GM04503 (cell line): ENCODE data around the gene QRICH2.
"Not testable (repeated sequence)": the region's sequence is repeated elsewhere in the genome, so short reads cannot be mapped to it uniquely, and the experiment has no call there.

Experiments used
- DNase-seq: peaks from one replicate; pipeline ENCODE4 v3.0.0-alpha.2; 2012; ENCODE audit warnings: low read depth

QRICH2 gene

GRCh38 chr17:76246080-76247066 is 61.7 kb downstream of the QRICH2 start:
- DNase-seq: no peak

GRCh38 chr17:76244721-76245120 is 63.4 kb downstream of the QRICH2 start:
- not testable (repeated sequence) for DNase-seq

- no peak for DNase-seq
Measured at GRCh38 chr17:76243826-76244679, 64.0 kb downstream of the QRICH2 start.

- no peak for DNase-seq
Measured at GRCh38 chr17:76241691-76242255, 66.3 kb downstream of the QRICH2 start.

GRCh38 chr17:76241204-76241538 is 66.9 kb downstream of the QRICH2 start:
- DNase-seq: no peak

- DNase-seq: no peak
Measured at GRCh38 chr17:76240461-76241203, 67.4 kb downstream of the QRICH2 start, which contains the start of gene RNF157. RNF157 (minus strand) TSS chr17:76240493; CDS start chr17:76240240, 253 bp downstream.

- no peak for DNase-seq
Measured at GRCh38 chr17:76239538-76240274, 68.4 kb downstream of the QRICH2 start.

- DNase-seq: no peak
Measured at GRCh38 chr17:76238847-76239537, 69.1 kb downstream of the QRICH2 start.

- no peak for DNase-seq
Measured at GRCh38 chr17:76237859-76238313, 70.2 kb downstream of the QRICH2 start.

- no peak for DNase-seq
Measured at GRCh38 chr17:76236603-76237002, 71.5 kb downstream of the QRICH2 start.

GRCh38 chr17:76235883-76236282 is 72.2 kb downstream of the QRICH2 start:
- no peak for DNase-seq

- no peak for DNase-seq
Measured at GRCh38 chr17:76234354-76234679, 73.8 kb downstream of the QRICH2 start.

- no peak for DNase-seq
Measured at GRCh38 chr17:76233588-76234353, 74.3 kb downstream of the QRICH2 start.

GRCh38 chr17:76232342-76232741 is 75.7 kb downstream of the QRICH2 start:
- DNase-seq: peak; percentile 86

- not testable (repeated sequence) for DNase-seq
Measured at GRCh38 chr17:76226749-76227148, 81.3 kb downstream of the QRICH2 start.

GRCh38 chr17:76225373-76226086 is 82.5 kb downstream of the QRICH2 start:
- not testable (repeated sequence) for DNase-seq
